ENCODE data around the gene IQCF6.
"Not testable (repeated sequence)": the region's sequence is repeated elsewhere in the genome, so short reads cannot be mapped to it uniquely, and the experiment has no call there.

IQCF6 gene

DNA sequence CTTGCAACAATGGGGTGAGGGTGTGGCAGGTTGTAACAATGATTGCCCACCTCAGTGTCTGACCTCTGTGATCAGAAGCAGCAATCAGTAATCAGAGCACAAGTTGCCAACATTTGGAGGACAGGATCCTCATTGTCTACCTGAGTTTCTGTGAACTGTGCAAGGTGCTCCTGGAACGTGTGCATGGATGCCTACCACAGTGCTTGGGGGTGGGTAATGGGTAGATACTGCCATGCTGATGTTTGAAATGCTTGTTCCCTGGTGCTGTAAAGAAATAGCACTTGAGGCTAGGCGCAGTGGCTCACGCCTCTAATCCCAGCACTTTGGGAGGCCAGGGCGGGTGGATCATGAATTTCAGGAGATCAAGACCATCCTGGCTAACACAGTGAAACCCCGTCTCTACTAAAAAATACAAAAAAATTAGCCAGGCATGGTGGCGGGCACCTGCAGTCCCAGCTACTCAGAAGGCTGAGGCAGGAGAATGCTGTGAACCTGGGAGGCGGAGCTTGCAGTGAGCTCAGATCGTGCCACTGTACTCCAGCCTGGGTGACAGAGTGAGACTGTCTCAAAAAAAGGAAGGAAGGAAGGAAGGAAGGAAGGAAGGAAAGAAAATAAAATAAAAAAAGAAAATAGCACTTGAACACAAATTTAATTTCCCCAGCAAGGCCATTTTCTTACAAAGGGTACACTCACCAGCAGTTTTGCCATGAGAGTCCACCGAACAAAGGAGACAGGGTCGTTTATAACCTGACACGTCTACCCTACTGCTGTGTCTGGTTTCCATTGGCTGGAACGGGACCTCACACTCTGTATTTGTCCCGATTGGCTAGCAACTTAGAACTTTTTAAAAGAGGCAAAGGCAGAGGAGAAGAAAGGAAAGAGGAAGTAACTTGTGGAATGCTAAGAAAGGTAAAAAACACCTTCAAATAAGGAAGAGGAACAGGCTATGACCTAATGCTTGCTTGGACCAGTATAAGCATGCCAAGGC is 25.0 kb downstream of the IQCF6 start:
- not testable (repeated sequence) for FAIRE-seq

GRCh38 chr3:51751287-51751686 is 27.8 kb downstream of the IQCF6 start:
- FAIRE-seq: no peak

GRCh38 chr3:51750878-51751277 is 28.2 kb downstream of the IQCF6 start:
- no peak for FAIRE-seq

- no peak for FAIRE-seq
These were observed 30.7 kb downstream of the IQCF6 start for GRCh38 chr3:51748327-51748726.

DNA sequence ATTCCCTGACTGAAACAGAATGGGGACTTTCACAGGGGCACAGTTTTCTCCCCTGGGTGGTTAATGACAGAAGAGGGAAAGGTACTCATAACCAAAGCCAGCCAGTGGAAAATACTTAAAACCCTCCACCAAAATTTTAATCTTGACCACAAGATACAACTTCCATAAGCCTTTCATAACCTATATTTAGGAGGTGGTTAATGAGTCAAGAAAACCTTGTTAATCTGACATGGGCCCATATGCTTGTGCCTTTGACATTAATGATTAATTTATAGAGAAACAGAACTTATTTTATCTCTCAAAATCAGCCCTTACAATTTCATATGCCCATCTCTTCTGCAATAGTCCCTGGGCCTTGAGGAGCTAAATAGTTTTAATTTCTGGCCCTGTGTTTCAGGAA is 31.2 kb downstream of the IQCF6 start:
- no peak for FAIRE-seq

- FAIRE-seq: not testable (repeated sequence)
These were observed 36.1 kb downstream of the IQCF6 start for GRCh38 chr3:51742978-51743377.

- FAIRE-seq: not testable (repeated sequence)
These were observed 36.7 kb downstream of the IQCF6 start for GRCh38 chr3:51742320-51742719.

DNA sequence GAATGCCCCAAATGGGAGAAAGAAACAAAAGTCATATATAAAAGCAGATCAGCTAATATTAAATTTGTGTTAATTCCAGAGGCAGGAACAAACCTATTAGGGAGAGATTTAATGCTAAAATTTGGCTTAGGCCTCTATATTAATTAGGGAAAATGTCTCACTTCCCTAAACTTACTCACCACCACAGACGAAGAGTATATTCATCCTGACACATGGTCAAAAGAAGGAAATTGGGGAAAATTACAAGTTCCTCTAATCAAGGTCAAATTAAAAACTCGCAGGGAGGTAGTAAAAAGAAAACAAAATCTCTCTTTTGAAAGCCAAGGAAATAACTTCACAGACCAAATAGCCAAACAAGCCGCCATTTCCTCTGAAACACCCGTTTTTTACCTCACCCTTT is 39.9 kb downstream of the IQCF6 start:
- no peak for FAIRE-seq

GRCh38 chr3:51735950-51736349 is 43.1 kb downstream of the IQCF6 start:
- no peak for FAIRE-seq

- FAIRE-seq: no peak
These were observed 44.0 kb downstream of the IQCF6 start for GRCh38 chr3:51735039-51735438.

- FAIRE-seq: no peak
These were observed 44.5 kb downstream of the IQCF6 start for GRCh38 chr3:51734572-51734907.

- no peak for FAIRE-seq
These were observed 45.0 kb downstream of the IQCF6 start for GRCh38 chr3:51733859-51734571.

- FAIRE-seq: no peak
These were observed 49.9 kb downstream of the IQCF6 start for GRCh38 chr3:51729042-51729633.
